ENCODE results near the gene ENTREP3. TPM values are rescaled to one million over a fixed set of nuclear protein-coding genes. Genes with fewer than 3 reads are reported as not detected.

The ENTREP3 gene
- total RNA-seq, 2 experiments from 2014 or later, result 9.1 to 59.3 TPM

DNA sequence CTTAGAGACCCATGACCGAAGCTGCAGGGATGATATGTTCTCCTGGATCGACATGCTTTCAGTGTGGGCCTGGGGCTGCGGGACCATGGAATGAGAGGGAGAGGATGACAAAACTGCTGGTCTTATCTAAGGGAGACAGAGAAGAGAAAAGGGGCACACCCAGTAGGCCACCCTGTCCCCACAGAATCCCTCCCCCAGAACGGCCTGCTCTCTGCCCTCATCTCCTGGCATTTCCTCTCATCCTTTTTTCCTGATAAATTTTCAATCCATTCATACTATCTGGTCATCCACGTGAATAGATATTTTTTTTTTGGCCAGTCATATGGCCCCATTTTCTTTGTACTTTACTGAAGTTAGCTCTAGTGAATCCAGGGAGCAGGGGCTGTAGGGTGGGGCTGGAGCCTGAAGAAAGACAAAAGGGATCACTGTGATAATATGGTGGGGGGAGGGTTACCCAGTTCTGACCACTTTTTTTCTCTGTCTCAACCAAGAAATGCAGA, 46.1 kb upstream of the ENTREP3 start, which contains the start of gene PKLR:
PKLR (minus strand) TSS at position 97 of the 500 bp plus-strand sequence; CDS start at position 54, 43 bp downstream.
- Histone ChIP-seq H2AFZ (ENCODE audit: low read length) (no peak within 1 kb of the TSS), H4K20me1 (ENCODE audit: insufficient read depth, low read length) (no peaks in the 10 kb centered on the region), H3K36me3 (ENCODE audit: insufficient read depth, low read length) (no peaks in the 10 kb centered on the region), H3K9me2 (ENCODE audit: insufficient read depth, low read length) (no peaks in the 10 kb centered on the region), H3K4me1 (ENCODE audit: insufficient read depth, low read length, poor library complexity, severe bottlenecking) (peaks cover 22% of the 10 kb centered on the region), H3K9me3 (ENCODE audit: low read length) (no peaks in the 10 kb centered on the region), H3K79me2 (ENCODE audit: insufficient read depth, low read depth, low read length) (no peaks in the 10 kb centered on the region), H3K27ac (ENCODE audit: low read depth, low read length, poor library complexity, severe bottlenecking) (no peak within 1 kb of the TSS), H3K4me2 (ENCODE audit: low read length) (no peak within 1 kb of the TSS), H3K4me3 (ENCODE audit: low read depth, low read length, poor library complexity, severe bottlenecking) (no peak within 1 kb of the TSS)
- no peak for TF ChIP-seq EZH2phosphoT487 (IDR thresholded peaks at IDR 0.05; ENCODE audit: borderline replicate concordance, low read depth, low read length)
- TF ChIP-seq CTCF (conservative IDR thresholded peaks at IDR 0.05; ENCODE audit: low read length), result no peak
- ChIA-PET CTCF (ENCODE audit: unreplicated experiment) (no interaction called here), POLR2A (no interaction called here)
- BruUV-seq (replicated peaks), result no TSS peak
- intact Hi-C loops (cut with micrococcal nuclease; ENCODE audit: unreplicated experiment), result no loop called here
- DNase-seq (ENCODE audit: low spot score), result no peak

- Histone ChIP-seq H3K27ac (ENCODE audit: low read depth, low read length, poor library complexity, severe bottlenecking) (no peak overlapping the region), H3K9me2 (ENCODE audit: insufficient read depth, low read length) (no peaks in the 10 kb centered on the region), H2AFZ (ENCODE audit: low read length) (no peak overlapping the region), H3K4me3 (ENCODE audit: low read depth, low read length, poor library complexity, severe bottlenecking) (no peak overlapping the region), H4K20me1 (ENCODE audit: insufficient read depth, low read length) (no peaks in the 10 kb centered on the region), H3K36me3 (ENCODE audit: insufficient read depth, low read length) (no peaks in the 10 kb centered on the region), H3K9me3 (ENCODE audit: low read length) (no peaks in the 10 kb centered on the region), H3K79me2 (ENCODE audit: insufficient read depth, low read depth, low read length) (no peaks in the 10 kb centered on the region), H3K4me1 (ENCODE audit: insufficient read depth, low read length, poor library complexity, severe bottlenecking) (peaks cover 22% of the 10 kb centered on the region), H3K4me2 (ENCODE audit: low read length) (no peak overlapping the region)
- CTCF ChIA-PET (ENCODE audit: unreplicated experiment), result no interaction called here
- no TSS peak for BruUV-seq (replicated peaks)
- no peak for DNase-seq (ENCODE audit: low spot score)
- TF ChIP-seq CTCF (conservative IDR thresholded peaks at IDR 0.05; ENCODE audit: low read length) (no peak), EZH2phosphoT487 (IDR thresholded peaks at IDR 0.05; ENCODE audit: borderline replicate concordance, low read depth, low read length) (no peak)
- POLR2A ChIA-PET, result interaction anchor here (0.5 kb wide), 1 partner anchor 265 kb away, joined by 3 read pairs; no protein-coding TSS in a partner anchor
- intact Hi-C loops (cut with micrococcal nuclease; ENCODE audit: unreplicated experiment), result no loop called here
Measured at GRCh38 chr1:155300553-155301329, 45.5 kb upstream of the ENTREP3 start.

DNA sequence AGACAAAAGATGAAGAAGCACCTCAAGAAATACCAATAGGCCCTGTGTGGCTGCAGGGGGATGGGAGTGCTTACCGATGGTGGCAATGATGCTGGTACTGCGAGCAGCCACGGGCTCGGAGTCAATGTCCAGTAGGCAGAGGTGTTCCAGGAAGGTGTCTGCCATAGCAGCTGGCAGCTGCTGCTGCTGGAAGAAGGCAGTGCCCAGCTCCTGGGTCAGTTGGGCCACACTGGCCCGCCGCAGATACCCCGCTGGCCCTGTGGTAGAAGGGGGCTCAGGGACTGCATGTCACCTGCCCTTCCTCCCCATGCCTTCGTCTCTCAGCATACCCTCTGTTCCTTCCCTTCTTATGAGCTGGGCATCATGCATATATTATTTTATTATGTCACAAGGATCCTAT, 44.7 kb upstream of the ENTREP3 start:
- CTCF ChIA-PET (ENCODE audit: unreplicated experiment), result no interaction called here
- Histone ChIP-seq H3K4me1 (ENCODE audit: insufficient read depth, low read length, poor library complexity, severe bottlenecking) (peaks cover 17% of the 10 kb centered on the region), H3K27ac (ENCODE audit: low read depth, low read length, poor library complexity, severe bottlenecking) (no peak overlapping the region), H3K4me3 (ENCODE audit: low read depth, low read length, poor library complexity, severe bottlenecking) (no peak overlapping the region), H2AFZ (ENCODE audit: low read length) (no peak overlapping the region), H3K4me2 (ENCODE audit: low read length) (no peak overlapping the region), H3K79me2 (ENCODE audit: insufficient read depth, low read depth, low read length) (no peaks in the 10 kb centered on the region), H3K9me2 (ENCODE audit: insufficient read depth, low read length) (no peaks in the 10 kb centered on the region), H3K9me3 (ENCODE audit: low read length) (no peaks in the 10 kb centered on the region), H4K20me1 (ENCODE audit: insufficient read depth, low read length) (no peaks in the 10 kb centered on the region), H3K36me3 (ENCODE audit: insufficient read depth, low read length) (no peaks in the 10 kb centered on the region)
- intact Hi-C loops (cut with micrococcal nuclease; ENCODE audit: unreplicated experiment), result no loop called here
- no TSS peak for BruUV-seq (replicated peaks)
- DNase-seq (ENCODE audit: low spot score), result no peak
- POLR2A ChIA-PET, result interaction anchor here (0.5 kb wide), 1 partner anchor 266 kb away, joined by 3 read pairs; no protein-coding TSS in a partner anchor
- TF ChIP-seq CTCF (conservative IDR thresholded peaks at IDR 0.05; ENCODE audit: low read length), result no peak
- no peak for TF ChIP-seq EZH2phosphoT487 (IDR thresholded peaks at IDR 0.05; ENCODE audit: borderline replicate concordance, low read depth, low read length)
